CD4-positive, alpha-beta T cell treated with Interleukin-17A for 4 hours (primary cell): ENCODE data around the gene ZMYM3.

Experiments
- DNase-seq: peaks from one replicate; pipeline ENCODE4 v3.0.0-alpha.2; 2020; ENCODE audit warnings: mixed read lengths

The ZMYM3 gene

DNA sequence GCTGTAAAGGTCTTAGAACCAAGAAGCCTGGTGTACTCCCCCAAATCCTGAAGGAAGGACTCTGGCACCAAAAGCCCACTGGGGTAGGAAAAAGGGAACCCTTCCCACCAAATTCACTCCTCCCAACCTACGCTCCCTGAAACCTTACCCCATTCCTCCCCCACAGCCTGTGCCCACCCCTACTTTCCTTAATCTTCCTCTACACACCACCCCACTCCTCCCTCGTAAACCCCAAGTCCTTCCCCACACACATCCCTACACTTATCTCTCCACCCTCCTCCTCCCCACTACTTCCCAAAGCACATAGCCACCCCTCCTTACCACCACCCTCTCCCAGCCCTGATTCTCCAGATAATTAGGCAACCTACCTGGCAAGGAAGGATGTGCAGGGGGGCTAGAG, 1.7 kb downstream of the ZMYM3 start:
- no peak for DNase-seq

- no peak for DNase-seq
These were observed 2.4 kb downstream of the ZMYM3 start for GRCh38 chrX:71251466-71251973.

GRCh38 chrX:71250841-71251240, 3.1 kb downstream of the ZMYM3 start:
- no peak for DNase-seq

GRCh38 chrX:71245159-71245558, 8.8 kb downstream of the ZMYM3 start:
- DNase-seq = no peak

GRCh38 chrX:71244359-71245128, 9.4 kb downstream of the ZMYM3 start:
- DNase-seq = no peak

GRCh38 chrX:71241301-71241700, 12.6 kb downstream of the ZMYM3 start:
- DNase-seq = no peak

DNA sequence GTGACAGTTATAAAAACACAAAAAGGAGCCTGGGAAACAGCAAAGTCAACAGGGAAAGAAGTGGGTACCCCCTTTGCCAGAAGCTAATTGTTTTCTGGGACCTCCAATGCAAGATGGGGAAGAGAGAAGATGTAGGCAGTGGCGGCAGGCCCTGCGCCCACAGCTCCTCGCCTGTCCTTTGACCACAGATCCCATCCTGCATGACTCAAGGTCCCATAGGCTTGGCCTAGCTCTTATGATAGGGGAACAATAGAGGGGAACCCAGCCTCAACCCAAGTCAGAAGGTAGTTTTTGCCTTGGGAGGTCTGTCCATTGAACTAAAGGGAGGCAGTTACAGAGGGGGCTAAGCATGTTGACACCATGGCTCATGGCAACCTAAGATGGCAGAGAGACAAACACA, 14.2 kb downstream of the ZMYM3 start:
- DNase-seq = no peak

- DNase-seq = no peak
These were observed 17.1 kb downstream of the ZMYM3 start for GRCh38 chrX:71236836-71237235.

- no peak for DNase-seq
These were observed 18.5 kb downstream of the ZMYM3 start for GRCh38 chrX:71235482-71235881.

DNA sequence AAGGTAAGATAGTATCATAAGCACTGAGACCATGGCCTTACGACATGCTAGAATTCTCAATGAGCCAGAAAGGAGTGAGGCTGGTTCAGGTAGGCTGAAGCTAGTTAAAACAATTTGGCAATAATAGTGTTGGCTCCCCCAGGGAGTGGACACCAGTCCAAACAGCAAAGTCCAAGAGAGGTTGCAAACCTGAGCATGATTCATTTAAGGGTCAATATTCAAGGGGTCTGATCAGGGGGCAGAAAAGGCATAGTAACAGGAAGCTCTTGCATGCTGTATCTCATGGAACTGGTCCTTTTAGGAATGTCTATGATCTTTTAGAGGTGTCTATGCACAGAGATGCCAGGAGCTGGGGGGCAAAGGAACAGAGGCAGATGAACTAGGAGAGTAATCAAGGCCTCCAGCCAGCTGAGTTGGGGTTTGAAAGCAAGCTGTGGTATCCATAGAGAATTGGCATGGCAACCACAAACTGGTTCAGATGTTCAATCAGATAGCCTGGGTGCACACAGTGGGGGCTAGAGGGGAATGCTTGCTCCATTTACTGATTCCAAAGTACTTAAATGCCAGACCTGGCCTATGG, 25.8 kb downstream of the ZMYM3 start:
- DNase-seq = no peak

GRCh38 chrX:71227370-71228062, 26.4 kb downstream of the ZMYM3 start:
- DNase-seq = no peak

- no peak for DNase-seq
These were observed 28.3 kb downstream of the ZMYM3 start for GRCh38 chrX:71225676-71226075.

- DNase-seq = no peak
These were observed 28.9 kb downstream of the ZMYM3 start for GRCh38 chrX:71225009-71225408.

- no peak for DNase-seq
These were observed 29.7 kb downstream of the ZMYM3 start for GRCh38 chrX:71224098-71224708.

DNA sequence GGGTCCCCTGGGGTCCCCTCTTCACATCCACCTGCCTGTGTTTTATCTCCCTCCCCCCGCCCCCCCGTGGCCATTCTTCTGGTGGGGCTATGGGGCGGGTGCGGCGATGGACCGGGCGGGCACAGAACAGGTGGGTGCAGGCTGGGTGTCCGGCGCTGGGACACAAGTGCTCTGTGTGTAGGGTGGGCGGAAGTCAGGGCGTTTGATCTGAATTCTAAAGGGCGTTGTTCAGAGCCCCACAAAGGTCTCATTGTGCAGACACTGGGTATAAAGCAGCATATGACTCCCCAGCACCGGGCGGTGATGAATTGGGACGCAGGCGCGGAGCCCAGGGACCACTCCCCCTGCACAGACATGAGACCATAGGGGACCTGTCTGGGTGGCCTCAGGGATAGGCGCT, 31.0 kb downstream of the ZMYM3 start, which contains the start of gene GJB1:
TSS of gene GJB1 (plus strand) at position 296 of the 400 bp plus-strand sequence. CDS start 484 bp downstream, outside the sequence.
- no peak for DNase-seq

DNA sequence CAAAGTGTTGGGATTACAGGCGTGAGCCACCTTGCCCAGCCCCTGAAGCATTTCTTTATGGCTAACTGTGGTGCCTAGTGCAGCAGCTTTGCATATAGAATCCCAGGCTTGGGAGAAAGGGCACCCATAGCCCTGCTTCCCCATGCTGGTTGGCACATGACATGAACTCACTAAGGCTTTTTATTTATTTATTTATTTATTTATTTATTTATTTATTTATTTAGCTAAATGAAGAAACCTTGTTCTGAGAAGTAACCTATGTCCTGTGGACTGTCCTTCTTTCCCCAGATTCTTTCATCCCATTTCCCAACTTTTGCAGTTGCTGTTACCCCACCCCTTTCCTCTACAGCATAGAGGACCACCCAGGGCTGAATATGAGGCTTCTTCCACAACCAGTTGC, 32.8 kb downstream of the ZMYM3 start:
- no peak for DNase-seq

DNA sequence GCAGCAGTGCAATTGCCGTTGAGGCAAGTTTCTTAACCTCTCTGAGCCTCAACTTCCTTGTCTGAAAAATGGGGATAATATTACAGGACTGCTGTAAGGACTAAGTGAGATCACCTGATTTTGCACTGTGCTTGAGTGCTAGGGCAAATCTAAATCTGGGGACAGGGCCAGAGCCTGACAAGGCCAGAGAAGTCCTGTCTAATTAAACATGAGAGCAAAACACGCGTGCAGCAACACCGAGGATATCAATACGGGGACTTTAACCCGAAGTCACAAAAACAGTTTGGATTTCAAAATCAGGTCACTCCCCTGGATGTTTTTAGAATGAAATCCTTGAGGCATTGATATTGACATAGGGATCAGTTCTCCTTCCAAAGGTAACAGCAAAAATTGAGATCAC, 36.6 kb downstream of the ZMYM3 start:
- DNase-seq = no peak

GRCh38 chrX:71216485-71216884, 37.5 kb downstream of the ZMYM3 start:
- DNase-seq = no peak

DNA sequence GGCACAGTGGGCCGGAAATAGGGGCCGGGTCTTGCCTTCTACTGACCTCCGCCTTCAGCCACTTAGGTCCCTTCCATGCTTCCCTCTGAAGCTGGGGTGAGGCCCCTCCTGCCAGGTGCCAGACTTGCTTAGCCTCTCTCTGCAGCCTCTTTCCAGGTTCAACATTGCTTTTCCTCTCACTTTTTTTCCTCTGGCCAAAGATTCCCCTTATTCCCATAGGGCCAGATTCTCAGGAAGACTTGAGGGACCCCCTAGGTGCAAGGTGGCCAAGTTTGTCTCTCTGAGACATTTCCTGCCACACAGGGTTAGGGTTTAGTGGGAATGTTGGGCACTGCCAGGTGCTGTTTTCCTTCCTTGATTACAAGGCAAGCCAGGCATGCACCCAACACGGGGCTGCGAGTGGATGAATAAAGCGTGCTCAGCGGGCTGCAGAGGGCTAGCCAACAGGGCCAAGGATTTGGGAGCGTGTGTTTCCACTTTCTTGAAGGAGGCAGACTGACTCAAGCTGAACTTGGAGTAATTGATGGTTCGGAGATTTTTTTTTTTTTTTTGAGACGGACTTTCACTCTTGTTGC, 38.5 kb downstream of the ZMYM3 start:
- DNase-seq = no peak

DNA sequence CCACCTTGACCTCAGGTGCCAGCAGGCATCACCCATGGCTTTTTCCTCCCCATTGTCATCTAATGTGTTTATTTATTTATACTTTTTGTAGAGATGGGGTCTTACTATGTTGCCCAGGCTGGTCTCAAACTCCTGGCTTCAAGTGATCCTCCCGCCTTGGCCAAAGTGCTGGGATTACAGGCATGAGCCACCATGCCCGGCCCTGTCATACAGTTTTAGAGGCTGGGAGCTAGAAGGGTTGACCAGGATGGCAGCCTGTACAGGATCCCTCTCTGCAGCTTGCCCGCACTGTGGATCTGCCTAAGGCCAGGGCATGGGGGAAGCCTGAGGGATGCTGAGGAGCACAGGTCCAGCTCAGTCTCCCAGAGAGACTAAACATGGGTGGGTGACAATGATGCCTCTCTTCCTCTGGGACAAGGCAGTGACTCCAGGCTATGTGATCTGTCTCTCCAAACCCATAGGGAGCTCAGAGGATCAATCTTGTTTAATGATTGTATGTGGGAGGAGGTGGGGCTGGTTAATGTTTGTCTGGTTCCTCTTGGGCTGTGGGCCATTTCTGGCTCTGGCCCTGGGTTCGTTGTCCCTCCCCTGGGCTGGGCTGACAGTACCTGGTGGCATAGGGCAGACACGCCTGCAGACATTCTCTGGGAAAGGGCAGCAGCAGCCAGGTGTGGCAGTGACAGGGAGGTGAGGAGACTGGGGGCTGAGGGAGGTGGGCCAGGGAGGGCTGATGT, 39.2 kb downstream of the ZMYM3 start:
- no peak for DNase-seq

DNA sequence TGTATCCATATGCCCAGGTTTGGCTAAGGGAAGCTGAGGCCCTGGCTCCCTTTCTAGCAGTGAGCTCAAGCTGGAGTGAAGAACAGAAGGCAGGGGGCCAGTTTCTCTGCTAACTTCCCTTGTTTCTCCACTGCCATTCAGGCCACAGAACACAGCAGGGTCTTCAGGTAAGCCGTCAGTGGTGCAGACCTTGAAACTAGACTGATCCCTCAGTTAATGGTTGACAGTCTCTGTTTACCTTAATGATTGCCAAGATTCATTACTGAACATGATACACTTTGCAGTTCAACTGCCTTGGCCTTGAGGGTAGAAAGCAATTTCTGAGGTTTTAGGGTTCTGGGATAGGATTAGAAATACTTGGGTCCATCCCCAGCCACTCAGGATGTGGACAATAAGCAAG, 39.8 kb downstream of the ZMYM3 start:
- DNase-seq = no peak

- DNase-seq = no peak
These were observed 41.4 kb downstream of the ZMYM3 start for GRCh38 chrX:71212536-71212935.
